IMR-90 (cell line): Measurements from ENCODE around the gene SYNPR.

Experiments used
- CTCF ChIP-seq: conservative IDR thresholded peaks from 2 replicates; pipeline ENCODE4 v1.5.1; 2012; ENCODE audit warnings: mild to moderate bottlenecking, low read depth, low read length, improper control_type of control experiment
- MAFK ChIP-seq: IDR thresholded peaks from 2 replicates; pipeline ENCODE4 v1.6.1; 2012; ENCODE audit warnings: low read depth, low read length, improper control_type of control experiment
- POLR2A ChIP-seq: IDR thresholded peaks from 2 replicates; pipeline ENCODE4 v1.6.1; 2012; ENCODE audit warnings: mild to moderate bottlenecking, low read depth, low read length
- RFX5 ChIP-seq: IDR thresholded peaks from 2 replicates; pipeline ENCODE4 v1.8.0; 2012; ENCODE audit warnings: low read depth, mild to moderate bottlenecking, low read length, moderate library complexity
- SMC3 ChIP-seq: fragments of 150-350 bp; IDR thresholded peaks from 2 replicates; pipeline ENCODE4 v1.6.1; 2016; ENCODE audit warnings: low read depth, mild to moderate bottlenecking, antibody characterized with exemption, low read length, moderate library complexity

- TF ChIP-seq CTCF (no peak), SMC3 (no peak), RFX5 (no peak), MAFK (no peak), POLR2A (no peak)
These were observed 180.3 kb downstream of the SYNPR start for GRCh38 chr3:63458405-63458804.
